SK-N-SH treated with all-trans-retinoic acid at 6 μM for 48 hours (cell line): Measurements from ENCODE around the gene PACC1.

Experiments
- ATAC-seq: fragments of 200-7000 bp; cut with Tn5 transposase; 3 replicates; pipeline ENCODE4 v1.9.1; 2020; ENCODE audit warnings: mild to moderate bottlenecking, moderate library complexity
- ARNTL ChIP-seq: fragments of 450-650 bp; formaldehyde crosslinking; IDR thresholded peaks from 2 replicates; pipeline ENCODE4 v1.5.0; 2020; ENCODE audit warnings: low read depth, mild to moderate bottlenecking, moderate library complexity, borderline replicate concordance
- BACH2 ChIP-seq: fragments of 250-450 bp; sonication (Bioruptor Pico); IDR thresholded peaks from 2 replicates; pipeline ENCODE4 v1.9.0; 2021; ENCODE audit warnings: mild to moderate bottlenecking, borderline replicate concordance
- CSDC2 ChIP-seq: fragments of 250-450 bp; sonication (Bioruptor Pico); IDR thresholded peaks from 2 replicates; pipeline ENCODE4 v1.5.0; 2020; ENCODE audit warnings: mild to moderate bottlenecking, moderate library complexity
- ESRRG ChIP-seq: fragments of 250-450 bp; sonication (Bioruptor Pico); IDR thresholded peaks from 2 replicates; pipeline ENCODE4 v1.6.1; 2021; ENCODE audit warnings: mild to moderate bottlenecking
- GLIS3 ChIP-seq: fragments of 250-450 bp; sonication (Bioruptor Pico); IDR thresholded peaks from 2 replicates; pipeline ENCODE4 v1.5.0; 2020; ENCODE audit warnings: mild to moderate bottlenecking, moderate library complexity
- ISL1 ChIP-seq: fragments of 250-450 bp; sonication (Bioruptor Pico); IDR thresholded peaks from 2 replicates; pipeline ENCODE4 v2.1.2; 2022; ENCODE audit warnings: mild to moderate bottlenecking, moderate library complexity
- OSR1 ChIP-seq: fragments of 250-450 bp; sonication (Bioruptor Pico); IDR thresholded peaks from 2 replicates; pipeline ENCODE4 v1.8.0; 2022; ENCODE audit warnings: moderate library complexity, mild to moderate bottlenecking, inconsistent platforms
- PPARA ChIP-seq: fragments of 250-450 bp; sonication (Bioruptor Pico); IDR thresholded peaks from 2 replicates; pipeline ENCODE4 v1.5.0; 2020; ENCODE audit warnings: mild to moderate bottlenecking, borderline replicate concordance
- RARB ChIP-seq: fragments of 250-450 bp; sonication (Bioruptor Pico); IDR thresholded peaks from 2 replicates; pipeline ENCODE4 v1.8.0; 2021; ENCODE audit warnings: mild to moderate bottlenecking, moderate library complexity
- SNAI2 ChIP-seq: fragments of 250-450 bp; sonication (Bioruptor Pico); IDR thresholded peaks from 2 replicates; pipeline ENCODE4 v1.5.0; 2020; ENCODE audit warnings: mild to moderate bottlenecking, moderate library complexity
- TCF4 ChIP-seq: fragments of 250-450 bp; sonication (Bioruptor Pico); IDR thresholded peaks from 2 replicates; pipeline ENCODE4 v1.8.0; 2021; ENCODE audit warnings: mild to moderate bottlenecking, moderate library complexity, borderline replicate concordance
- TOX ChIP-seq: fragments of 250-450 bp; sonication (Bioruptor Pico); IDR thresholded peaks from 2 replicates; pipeline ENCODE4 v1.8.0; 2021; ENCODE audit warnings: mild to moderate bottlenecking, moderate library complexity, borderline replicate concordance
- ZC3H10 ChIP-seq: fragments of 250-450 bp; sonication (Bioruptor Pico); IDR thresholded peaks from 2 replicates; pipeline ENCODE4 v1.5.1; 2021; ENCODE audit warnings: mild to moderate bottlenecking, moderate library complexity
- ZFP3 ChIP-seq: fragments of 250-450 bp; sonication (Bioruptor Pico); IDR thresholded peaks from 2 replicates; pipeline ENCODE4 v1.5.0; 2020; ENCODE audit warnings: mild to moderate bottlenecking, moderate library complexity
- ZFP30 ChIP-seq: fragments of 450-650 bp; formaldehyde crosslinking; IDR thresholded peaks from 2 replicates; pipeline ENCODE4 v1.5.0; 2022; ENCODE audit warnings: mild to moderate bottlenecking, moderate library complexity
- ZNF565 ChIP-seq: fragments of 450-650 bp; formaldehyde crosslinking; conservative IDR thresholded peaks from 2 replicates; pipeline ENCODE4 v1.5.0; 2020; ENCODE audit warnings: low read depth, mild to moderate bottlenecking, moderate library complexity
- ZNF70 ChIP-seq: fragments of 450-650 bp; formaldehyde crosslinking; IDR thresholded peaks from 2 replicates; pipeline ENCODE4 v1.5.0; 2020; ENCODE audit warnings: mild to moderate bottlenecking, moderate library complexity
- ZNF8 ChIP-seq: fragments of 450-650 bp; formaldehyde crosslinking; IDR thresholded peaks from 2 replicates; pipeline ENCODE4 v1.5.0; 2020; ENCODE audit warnings: mild to moderate bottlenecking, moderate library complexity
- TF ChIP-seq, protein P1 (sequence below): fragments of 250-450 bp; sonication (Bioruptor Pico); IDR thresholded peaks from 2 replicates; pipeline ENCODE4 v1.5.1; 2021; ENCODE audit warnings: mild to moderate bottlenecking, moderate library complexity
- TF ChIP-seq, protein P2 (sequence below): fragments of 250-450 bp; sonication (Bioruptor Pico); IDR thresholded peaks from 2 replicates; pipeline ENCODE4 v1.5.1; 2020; ENCODE audit warnings: low read depth, mild to moderate bottlenecking, moderate library complexity
- TF ChIP-seq, protein P3 (sequence below): fragments of 250-450 bp; sonication (Bioruptor Pico); IDR thresholded peaks from 2 replicates; pipeline ENCODE4 v1.5.0; 2020; ENCODE audit warnings: mild to moderate bottlenecking, moderate library complexity
- TF ChIP-seq, protein P4 (sequence below): fragments of 250-450 bp; sonication (Bioruptor Pico); IDR thresholded peaks from 2 replicates; pipeline ENCODE4 v1.8.0; 2020; ENCODE audit warnings: mild to moderate bottlenecking, moderate library complexity, borderline replicate concordance

Gene PACC1

DNA sequence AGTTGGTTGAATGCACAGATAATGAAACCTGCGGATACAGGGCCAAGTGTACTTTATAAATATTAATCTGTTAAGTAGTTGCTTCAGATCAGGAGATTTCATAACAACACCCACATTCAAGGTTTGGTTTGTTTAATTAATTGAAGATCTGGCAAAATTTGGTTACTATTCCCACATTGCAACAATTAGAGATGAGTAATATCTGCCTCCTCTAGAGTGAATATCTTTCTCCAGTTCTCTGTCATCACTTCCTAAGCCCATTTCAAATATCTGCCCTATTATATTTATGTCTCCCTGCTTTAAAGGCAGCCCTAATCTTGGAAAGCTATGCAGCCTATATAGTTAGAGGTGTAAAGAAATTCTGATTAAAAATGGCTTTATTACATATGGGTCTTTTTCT lies 68.1 kb downstream of the PACC1 start:
- no peak for ATAC-seq

DNA sequence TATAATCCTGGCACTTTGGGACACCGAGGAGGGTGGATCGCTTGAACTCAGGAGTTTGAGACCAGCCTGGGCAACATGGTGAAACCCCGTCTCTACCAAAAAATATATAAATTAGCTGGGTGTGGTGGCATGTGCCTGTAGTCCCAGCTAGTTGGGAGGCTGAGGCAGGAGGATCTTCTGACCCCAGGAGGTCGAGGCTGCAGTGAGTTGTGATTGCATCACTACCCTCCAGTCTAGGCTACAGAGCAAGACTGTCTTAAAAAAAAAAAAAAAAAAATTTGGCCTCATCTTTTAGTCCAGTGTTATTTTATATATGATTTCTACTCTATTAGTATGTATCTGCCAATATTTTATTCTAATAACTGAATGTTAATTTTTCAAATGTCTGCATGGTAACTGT lies 69.8 kb downstream of the PACC1 start:
- no peak for ATAC-seq
- TF ChIP-seq, protein P1, sequence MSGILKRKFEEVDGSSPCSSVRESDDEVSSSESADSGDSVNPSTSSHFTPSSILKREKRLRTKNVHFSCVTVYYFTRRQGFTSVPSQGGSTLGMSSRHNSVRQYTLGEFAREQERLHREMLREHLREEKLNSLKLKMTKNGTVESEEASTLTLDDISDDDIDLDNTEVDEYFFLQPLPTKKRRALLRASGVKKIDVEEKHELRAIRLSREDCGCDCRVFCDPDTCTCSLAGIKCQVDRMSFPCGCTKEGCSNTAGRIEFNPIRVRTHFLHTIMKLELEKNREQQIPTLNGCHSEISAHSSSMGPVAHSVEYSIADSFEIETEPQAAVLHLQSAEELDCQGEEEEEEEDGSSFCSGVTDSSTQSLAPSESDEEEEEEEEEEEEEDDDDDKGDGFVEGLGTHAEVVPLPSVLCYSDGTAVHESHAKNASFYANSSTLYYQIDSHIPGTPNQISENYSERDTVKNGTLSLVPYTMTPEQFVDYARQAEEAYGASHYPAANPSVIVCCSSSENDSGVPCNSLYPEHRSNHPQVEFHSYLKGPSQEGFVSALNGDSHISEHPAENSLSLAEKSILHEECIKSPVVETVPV (CRISPR knock-in tag) = no peak
- TF ChIP-seq, protein P2, sequence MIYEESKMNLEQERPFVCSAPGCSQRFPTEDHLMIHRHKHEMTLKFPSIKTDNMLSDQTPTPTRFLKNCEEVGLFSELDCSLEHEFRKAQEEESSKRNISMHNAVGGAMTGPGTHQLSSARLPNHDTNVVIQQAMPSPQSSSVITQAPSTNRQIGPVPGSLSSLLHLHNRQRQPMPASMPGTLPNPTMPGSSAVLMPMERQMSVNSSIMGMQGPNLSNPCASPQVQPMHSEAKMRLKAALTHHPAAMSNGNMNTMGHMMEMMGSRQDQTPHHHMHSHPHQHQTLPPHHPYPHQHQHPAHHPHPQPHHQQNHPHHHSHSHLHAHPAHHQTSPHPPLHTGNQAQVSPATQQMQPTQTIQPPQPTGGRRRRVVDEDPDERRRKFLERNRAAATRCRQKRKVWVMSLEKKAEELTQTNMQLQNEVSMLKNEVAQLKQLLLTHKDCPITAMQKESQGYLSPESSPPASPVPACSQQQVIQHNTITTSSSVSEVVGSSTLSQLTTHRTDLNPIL (CRISPR knock-in tag) = no peak
- TF ChIP-seq RARB (CRISPR knock-in tag) = no peak
- no peak for TF ChIP-seq ZC3H10 (CRISPR knock-in tag)
- no peak for TF ChIP-seq ZNF8 (CRISPR knock-in tag)
- no peak for TF ChIP-seq ESRRG (CRISPR knock-in tag)
- no peak for TF ChIP-seq BACH2 (CRISPR knock-in tag)

More for the DNA sequence above, 68.1 kb downstream of the PACC1 start:
- TF ChIP-seq ZFP3 = no peak
- no peak for TF ChIP-seq OSR1
- no peak for TF ChIP-seq CSDC2 (CRISPR knock-in tag)
- no peak for TF ChIP-seq ISL1 (CRISPR knock-in tag)
- no peak for TF ChIP-seq BACH2 (CRISPR knock-in tag)
- TF ChIP-seq TOX = no peak
- TF ChIP-seq, protein P3, sequence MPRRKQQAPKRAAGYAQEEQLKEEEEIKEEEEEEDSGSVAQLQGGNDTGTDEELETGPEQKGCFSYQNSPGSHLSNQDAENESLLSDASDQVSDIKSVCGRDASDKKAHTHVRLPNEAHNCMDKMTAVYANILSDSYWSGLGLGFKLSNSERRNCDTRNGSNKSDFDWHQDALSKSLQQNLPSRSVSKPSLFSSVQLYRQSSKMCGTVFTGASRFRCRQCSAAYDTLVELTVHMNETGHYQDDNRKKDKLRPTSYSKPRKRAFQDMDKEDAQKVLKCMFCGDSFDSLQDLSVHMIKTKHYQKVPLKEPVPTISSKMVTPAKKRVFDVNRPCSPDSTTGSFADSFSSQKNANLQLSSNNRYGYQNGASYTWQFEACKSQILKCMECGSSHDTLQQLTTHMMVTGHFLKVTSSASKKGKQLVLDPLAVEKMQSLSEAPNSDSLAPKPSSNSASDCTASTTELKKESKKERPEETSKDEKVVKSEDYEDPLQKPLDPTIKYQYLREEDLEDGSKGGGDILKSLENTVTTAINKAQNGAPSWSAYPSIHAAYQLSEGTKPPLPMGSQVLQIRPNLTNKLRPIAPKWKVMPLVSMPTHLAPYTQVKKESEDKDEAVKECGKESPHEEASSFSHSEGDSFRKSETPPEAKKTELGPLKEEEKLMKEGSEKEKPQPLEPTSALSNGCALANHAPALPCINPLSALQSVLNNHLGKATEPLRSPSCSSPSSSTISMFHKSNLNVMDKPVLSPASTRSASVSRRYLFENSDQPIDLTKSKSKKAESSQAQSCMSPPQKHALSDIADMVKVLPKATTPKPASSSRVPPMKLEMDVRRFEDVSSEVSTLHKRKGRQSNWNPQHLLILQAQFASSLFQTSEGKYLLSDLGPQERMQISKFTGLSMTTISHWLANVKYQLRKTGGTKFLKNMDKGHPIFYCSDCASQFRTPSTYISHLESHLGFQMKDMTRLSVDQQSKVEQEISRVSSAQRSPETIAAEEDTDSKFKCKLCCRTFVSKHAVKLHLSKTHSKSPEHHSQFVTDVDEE = no peak
- no peak for TF ChIP-seq SNAI2 (CRISPR knock-in tag)
- no peak for TF ChIP-seq PPARA (CRISPR knock-in tag)
- no peak for TF ChIP-seq ARNTL (CRISPR knock-in tag)
- no peak for TF ChIP-seq ZNF8 (CRISPR knock-in tag)
- TF ChIP-seq RARB (CRISPR knock-in tag) = no peak
- no peak for TF ChIP-seq TCF4 (CRISPR knock-in tag)

DNA sequence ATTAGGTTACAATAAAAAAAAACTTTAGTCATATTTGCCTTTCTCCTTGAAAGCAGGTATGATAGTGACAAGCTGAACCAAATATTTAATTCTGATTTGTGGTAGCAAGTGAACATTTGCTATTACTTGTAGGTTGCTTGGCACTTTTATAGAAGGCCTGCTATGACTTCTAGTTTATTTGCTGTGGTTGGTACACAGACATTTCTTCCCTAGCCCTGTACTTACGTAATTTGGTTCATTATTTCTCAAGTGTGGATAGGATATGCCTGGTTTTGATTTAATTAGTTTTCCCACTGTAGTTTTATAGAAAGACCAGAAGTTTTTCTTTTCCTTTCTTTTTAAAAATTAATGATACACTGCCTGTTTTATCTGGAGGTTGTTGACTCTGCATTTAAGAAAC lies 73.6 kb downstream of the PACC1 start:
- no peak for TF ChIP-seq ESRRG (CRISPR knock-in tag)
- TF ChIP-seq ISL1 (CRISPR knock-in tag) = no peak
- no peak for TF ChIP-seq ZC3H10 (CRISPR knock-in tag)
- TF ChIP-seq, protein P4, sequence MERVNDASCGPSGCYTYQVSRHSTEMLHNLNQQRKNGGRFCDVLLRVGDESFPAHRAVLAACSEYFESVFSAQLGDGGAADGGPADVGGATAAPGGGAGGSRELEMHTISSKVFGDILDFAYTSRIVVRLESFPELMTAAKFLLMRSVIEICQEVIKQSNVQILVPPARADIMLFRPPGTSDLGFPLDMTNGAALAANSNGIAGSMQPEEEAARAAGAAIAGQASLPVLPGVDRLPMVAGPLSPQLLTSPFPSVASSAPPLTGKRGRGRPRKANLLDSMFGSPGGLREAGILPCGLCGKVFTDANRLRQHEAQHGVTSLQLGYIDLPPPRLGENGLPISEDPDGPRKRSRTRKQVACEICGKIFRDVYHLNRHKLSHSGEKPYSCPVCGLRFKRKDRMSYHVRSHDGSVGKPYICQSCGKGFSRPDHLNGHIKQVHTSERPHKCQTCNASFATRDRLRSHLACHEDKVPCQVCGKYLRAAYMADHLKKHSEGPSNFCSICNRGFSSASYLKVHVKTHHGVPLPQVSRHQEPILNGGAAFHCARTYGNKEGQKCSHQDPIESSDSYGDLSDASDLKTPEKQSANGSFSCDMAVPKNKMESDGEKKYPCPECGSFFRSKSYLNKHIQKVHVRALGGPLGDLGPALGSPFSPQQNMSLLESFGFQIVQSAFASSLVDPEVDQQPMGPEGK (CRISPR knock-in tag) = no peak
- no peak for TF ChIP-seq OSR1
- TF ChIP-seq, protein P3 = no peak
- no peak for TF ChIP-seq GLIS3 (CRISPR knock-in tag)
- TF ChIP-seq ZNF8 (CRISPR knock-in tag) = no peak
- TF ChIP-seq ARNTL (CRISPR knock-in tag) = no peak
- TF ChIP-seq, protein P1 (CRISPR knock-in tag) = no peak
- TF ChIP-seq ZNF565 (CRISPR knock-in tag) = no peak
- TF ChIP-seq ZFP30 (CRISPR knock-in tag) = no peak
- TF ChIP-seq BACH2 (CRISPR knock-in tag) = no peak
- no peak for TF ChIP-seq SNAI2 (CRISPR knock-in tag)
- no peak for TF ChIP-seq ZNF70 (CRISPR knock-in tag)
- no peak for TF ChIP-seq TCF4 (CRISPR knock-in tag)
- ATAC-seq = no peak
